ENCODE data around the gene DDI2. TPM values are rescaled to one million over a fixed set of nuclear protein-coding genes. Genes with fewer than 3 reads are reported as not detected.

The DDI2 gene
- total and polyA plus RNA-seq, 9 of the 15 experiments (the other 6 are each of a cell fraction or from before 2014, with no cell fraction given): 6.5 to 48.4 (median 21.2) TPM

DNA sequence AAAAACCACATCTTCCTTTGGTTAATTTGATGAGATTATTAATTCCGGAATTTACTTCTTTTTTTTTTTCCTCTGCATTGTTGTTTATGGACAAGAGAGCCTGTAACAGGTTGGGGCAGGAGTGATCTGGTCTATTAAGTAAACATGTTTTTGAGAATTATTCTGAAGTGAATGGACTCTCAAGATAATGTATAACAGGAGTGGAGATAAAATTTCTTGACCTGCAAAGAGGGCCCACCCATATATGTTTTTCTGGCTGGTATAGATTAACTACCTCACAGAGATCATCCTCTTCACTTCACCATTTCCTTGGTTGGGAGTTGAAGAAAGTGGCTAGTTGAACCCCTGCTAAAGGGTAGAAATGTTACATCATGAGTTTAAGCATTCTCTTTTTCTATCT is 10.7 kb downstream of the DDI2 start (continued):
- TF ChIP-seq, protein P1, sequence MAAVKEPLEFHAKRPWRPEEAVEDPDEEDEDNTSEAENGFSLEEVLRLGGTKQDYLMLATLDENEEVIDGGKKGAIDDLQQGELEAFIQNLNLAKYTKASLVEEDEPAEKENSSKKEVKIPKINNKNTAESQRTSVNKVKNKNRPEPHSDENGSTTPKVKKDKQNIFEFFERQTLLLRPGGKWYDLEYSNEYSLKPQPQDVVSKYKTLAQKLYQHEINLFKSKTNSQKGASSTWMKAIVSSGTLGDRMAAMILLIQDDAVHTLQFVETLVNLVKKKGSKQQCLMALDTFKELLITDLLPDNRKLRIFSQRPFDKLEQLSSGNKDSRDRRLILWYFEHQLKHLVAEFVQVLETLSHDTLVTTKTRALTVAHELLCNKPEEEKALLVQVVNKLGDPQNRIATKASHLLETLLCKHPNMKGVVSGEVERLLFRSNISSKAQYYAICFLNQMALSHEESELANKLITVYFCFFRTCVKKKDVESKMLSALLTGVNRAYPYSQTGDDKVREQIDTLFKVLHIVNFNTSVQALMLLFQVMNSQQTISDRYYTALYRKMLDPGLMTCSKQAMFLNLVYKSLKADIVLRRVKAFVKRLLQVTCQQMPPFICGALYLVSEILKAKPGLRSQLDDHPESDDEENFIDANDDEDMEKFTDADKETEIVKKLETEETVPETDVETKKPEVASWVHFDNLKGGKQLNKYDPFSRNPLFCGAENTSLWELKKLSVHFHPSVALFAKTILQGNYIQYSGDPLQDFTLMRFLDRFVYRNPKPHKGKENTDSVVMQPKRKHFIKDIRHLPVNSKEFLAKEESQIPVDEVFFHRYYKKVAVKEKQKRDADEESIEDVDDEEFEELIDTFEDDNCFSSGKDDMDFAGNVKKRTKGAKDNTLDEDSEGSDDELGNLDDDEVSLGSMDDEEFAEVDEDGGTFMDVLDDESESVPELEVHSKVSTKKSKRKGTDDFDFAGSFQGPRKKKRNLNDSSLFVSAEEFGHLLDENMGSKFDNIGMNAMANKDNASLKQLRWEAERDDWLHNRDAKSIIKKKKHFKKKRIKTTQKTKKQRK (IDR thresholded peaks at IDR 0.05; ENCODE audit: borderline replicate concordance, low read depth, low read length): no peak
- TF ChIP-seq MAZ (CRISPR knock-in tag; conservative IDR thresholded peaks at IDR 0.05 in 1 of 2, IDR thresholded peaks at IDR 0.05 in 1 of 2) (no peak), NR3C1 (CRISPR knock-in tag; IDR thresholded peaks at IDR 0.05) (no peak), NFRKB (IDR thresholded peaks at IDR 0.05; ENCODE audit: low read depth) (no peak), SMARCA5 (IDR thresholded peaks at IDR 0.05) (no peak), ZEB2 (IDR thresholded peaks at IDR 0.05) (0 out of 2 replicates have a peak, but pooled peaks have one; percentile 13), GATAD2B (IDR thresholded peaks at IDR 0.05; ENCODE audit: borderline replicate concordance) (peak; percentile 61; the same call in 1 of the 2 replicates), FOXA1 (IDR thresholded peaks at IDR 0.05; ENCODE audit: borderline replicate concordance) (peak; percentile 76), JUND (IDR thresholded peaks at IDR 0.05; ENCODE audit: borderline replicate concordance, low read depth, low read length) (peak; percentile 16; the same call in 1 of the 2 replicates), JUND (tag; IDR thresholded peaks at IDR 0.05; ENCODE audit: borderline replicate concordance, low read depth, low read length) (0 out of 3 replicates have a peak, but pooled peaks have one; percentile 18), ASH1L (IDR thresholded peaks at IDR 0.05; ENCODE audit: borderline replicate concordance, low read depth, partially characterized antibody) (no peak), POU5F1 (IDR thresholded peaks at IDR 0.05; ENCODE audit: borderline replicate concordance, low read depth, low read length, partially characterized antibody) (no peak), ARHGAP35 (IDR thresholded peaks at IDR 0.05; ENCODE audit: partially characterized antibody) (no peak)
- TF ChIP-seq, protein P2, sequence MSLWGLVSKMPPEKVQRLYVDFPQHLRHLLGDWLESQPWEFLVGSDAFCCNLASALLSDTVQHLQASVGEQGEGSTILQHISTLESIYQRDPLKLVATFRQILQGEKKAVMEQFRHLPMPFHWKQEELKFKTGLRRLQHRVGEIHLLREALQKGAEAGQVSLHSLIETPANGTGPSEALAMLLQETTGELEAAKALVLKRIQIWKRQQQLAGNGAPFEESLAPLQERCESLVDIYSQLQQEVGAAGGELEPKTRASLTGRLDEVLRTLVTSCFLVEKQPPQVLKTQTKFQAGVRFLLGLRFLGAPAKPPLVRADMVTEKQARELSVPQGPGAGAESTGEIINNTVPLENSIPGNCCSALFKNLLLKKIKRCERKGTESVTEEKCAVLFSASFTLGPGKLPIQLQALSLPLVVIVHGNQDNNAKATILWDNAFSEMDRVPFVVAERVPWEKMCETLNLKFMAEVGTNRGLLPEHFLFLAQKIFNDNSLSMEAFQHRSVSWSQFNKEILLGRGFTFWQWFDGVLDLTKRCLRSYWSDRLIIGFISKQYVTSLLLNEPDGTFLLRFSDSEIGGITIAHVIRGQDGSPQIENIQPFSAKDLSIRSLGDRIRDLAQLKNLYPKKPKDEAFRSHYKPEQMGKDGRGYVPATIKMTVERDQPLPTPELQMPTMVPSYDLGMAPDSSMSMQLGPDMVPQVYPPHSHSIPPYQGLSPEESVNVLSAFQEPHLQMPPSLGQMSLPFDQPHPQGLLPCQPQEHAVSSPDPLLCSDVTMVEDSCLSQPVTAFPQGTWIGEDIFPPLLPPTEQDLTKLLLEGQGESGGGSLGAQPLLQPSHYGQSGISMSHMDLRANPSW (CRISPR knock-in tag; IDR thresholded peaks at IDR 0.05): no peak
- TF ChIP-seq, protein P3, sequence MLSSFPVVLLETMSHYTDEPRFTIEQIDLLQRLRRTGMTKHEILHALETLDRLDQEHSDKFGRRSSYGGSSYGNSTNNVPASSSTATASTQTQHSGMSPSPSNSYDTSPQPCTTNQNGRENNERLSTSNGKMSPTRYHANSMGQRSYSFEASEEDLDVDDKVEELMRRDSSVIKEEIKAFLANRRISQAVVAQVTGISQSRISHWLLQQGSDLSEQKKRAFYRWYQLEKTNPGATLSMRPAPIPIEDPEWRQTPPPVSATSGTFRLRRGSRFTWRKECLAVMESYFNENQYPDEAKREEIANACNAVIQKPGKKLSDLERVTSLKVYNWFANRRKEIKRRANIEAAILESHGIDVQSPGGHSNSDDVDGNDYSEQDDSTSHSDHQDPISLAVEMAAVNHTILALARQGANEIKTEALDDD (IDR thresholded peaks at IDR 0.05): peak; percentile 97
- TF ChIP-seq, protein P4, sequence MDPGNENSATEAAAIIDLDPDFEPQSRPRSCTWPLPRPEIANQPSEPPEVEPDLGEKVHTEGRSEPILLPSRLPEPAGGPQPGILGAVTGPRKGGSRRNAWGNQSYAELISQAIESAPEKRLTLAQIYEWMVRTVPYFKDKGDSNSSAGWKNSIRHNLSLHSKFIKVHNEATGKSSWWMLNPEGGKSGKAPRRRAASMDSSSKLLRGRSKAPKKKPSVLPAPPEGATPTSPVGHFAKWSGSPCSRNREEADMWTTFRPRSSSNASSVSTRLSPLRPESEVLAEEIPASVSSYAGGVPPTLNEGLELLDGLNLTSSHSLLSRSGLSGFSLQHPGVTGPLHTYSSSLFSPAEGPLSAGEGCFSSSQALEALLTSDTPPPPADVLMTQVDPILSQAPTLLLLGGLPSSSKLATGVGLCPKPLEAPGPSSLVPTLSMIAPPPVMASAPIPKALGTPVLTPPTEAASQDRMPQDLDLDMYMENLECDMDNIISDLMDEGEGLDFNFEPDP (CRISPR knock-in tag; IDR thresholded peaks at IDR 0.05): no peak
- TF ChIP-seq, protein P5, sequence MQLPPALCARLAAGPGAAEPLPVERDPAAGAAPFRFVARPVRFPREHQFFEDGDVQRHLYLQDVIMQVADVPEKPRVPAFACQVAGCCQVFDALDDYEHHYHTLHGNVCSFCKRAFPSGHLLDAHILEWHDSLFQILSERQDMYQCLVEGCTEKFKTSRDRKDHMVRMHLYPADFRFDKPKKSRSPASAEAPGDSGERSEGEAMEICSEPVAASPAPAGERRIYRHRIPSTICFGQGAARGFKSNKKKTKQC (CRISPR knock-in tag; IDR thresholded peaks at IDR 0.05): no peak
